H1 (cell line): ENCODE results near the gene RBAK.

Experiments
- CTCF ChIP-seq, 3 experiments: IDR thresholded peaks; 1 replicate in 2 of 3; 2 replicates in 1 of 3; pipeline versions ENCODE4 v1.5.1 to v1.6.1; 2011; ENCODE audit warnings: low read length in 3 of 3, mild to moderate bottlenecking in 3 of 3, inconsistent platforms in 2 of 3, low read depth in 1 of 3, moderate library complexity in 1 of 3; ENCODE audit not compliant: insufficient read depth in 1 of 3; ENCODE audit errors: control extremely low read depth in 1 of 3
- EZH2 ChIP-seq: fragments of 200-600 bp; sonication (generic); IDR thresholded peaks from 2 replicates; pipeline ENCODE4 v1.7.1; 2012; ENCODE audit warnings: low read depth, mild to moderate bottlenecking, moderate library complexity, low read length, inconsistent platforms; ENCODE audit not compliant: severe bottlenecking
- JUND ChIP-seq: IDR thresholded peaks from 2 replicates; pipeline ENCODE4 v1.6.1; 2011; ENCODE audit warnings: mild to moderate bottlenecking, improper control_type of control experiment, low read length
- MAFK ChIP-seq: IDR thresholded peaks from 2 replicates; pipeline ENCODE4 v1.6.1; 2012; ENCODE audit warnings: low read depth, mild to moderate bottlenecking, improper control_type of control experiment, low read length
- POLR2A ChIP-seq, 2 experiments: IDR thresholded peaks; 1 replicate in 1 of 2; 2 replicates in 1 of 2; pipeline ENCODE4 v1.6.1; 2011; ENCODE audit warnings: low read depth in 2 of 2, low read length in 2 of 2, mild to moderate bottlenecking in 2 of 2; ENCODE audit errors: control extremely low read depth in 1 of 2
- RAD21 ChIP-seq, 2 experiments: IDR thresholded peaks in 1 of 2; conservative IDR thresholded peaks in 1 of 2; 2 replicates each; pipeline ENCODE4 v1.6.1; 2011; ENCODE audit warnings: low read depth in 2 of 2, low read length in 2 of 2, improper control_type of control experiment in 1 of 2, inconsistent platforms in 1 of 2, mild to moderate bottlenecking in 1 of 2, moderate library complexity in 1 of 2
- SIN3A ChIP-seq, 2 experiments: IDR thresholded peaks in 1 of 2; conservative IDR thresholded peaks in 1 of 2; 2 replicates each; pipeline ENCODE4 v1.6.1; 2011 to 2012; ENCODE audit warnings: low read length in 2 of 2, improper control_type of control experiment in 1 of 2, low read depth in 1 of 2, mild to moderate bottlenecking in 1 of 2
- TEAD4 ChIP-seq: IDR thresholded peaks from 2 replicates; pipeline ENCODE4 v1.6.1; 2012; ENCODE audit warnings: low read depth, low read length, inconsistent platforms, mixed read lengths
- ZNF274 ChIP-seq: IDR thresholded peaks from 2 replicates; pipeline ENCODE4 v1.7.0; 2012; ENCODE audit warnings: low read length, borderline replicate concordance; ENCODE audit errors: extremely low read depth

GRCh38 chr7:5036446-5036845, 9.2 kb upstream of the RBAK start:
- no peak for TF ChIP-seq ZNF274
- TF ChIP-seq TEAD4: no peak
- no peak for TF ChIP-seq EZH2
- no peak for TF ChIP-seq POLR2A (IDR thresholded peaks at IDR 0.05; ENCODE audit: control extremely low read depth in 1 of 2, low read depth in 2 of 2, low read length in 2 of 2)
- TF ChIP-seq SIN3A (conservative IDR thresholded peaks at IDR 0.05 in 1 of 2, IDR thresholded peaks at IDR 0.05 in 1 of 2; ENCODE audit: low read depth in 1 of 2, low read length in 2 of 2): no peak
- TF ChIP-seq RAD21 (IDR thresholded peaks at IDR 0.05 in 1 of 2, conservative IDR thresholded peaks at IDR 0.05 in 1 of 2; ENCODE audit: low read depth in 2 of 2, low read length in 2 of 2): no peak
- no peak for TF ChIP-seq MAFK
- TF ChIP-seq CTCF (IDR thresholded peaks at IDR 0.05; ENCODE audit: control extremely low read depth in 1 of 3, insufficient read depth in 1 of 3, low read depth in 1 of 3, low read length in 3 of 3): no peak
- TF ChIP-seq JUND: no peak
